GM19193 (cell line): ENCODE data around the gene CRKL.

Experiments used
- POLR2A ChIP-seq: IDR thresholded peaks from 4 replicates; pipeline ENCODE4 v1.6.1; 2011; ENCODE audit not compliant: insufficient read depth, insufficient read length; ENCODE audit errors: extremely low read depth

The CRKL gene

GRCh38 chr22:20946080-20946986 lies 29.1 kb downstream of the CRKL start:
- TF ChIP-seq POLR2A, result no peak

- TF ChIP-seq POLR2A, result no peak
Observed at GRCh38 chr22:20946991-20947390, 29.8 kb downstream of the CRKL start.

GRCh38 chr22:20948450-20948849 lies 31.2 kb downstream of the CRKL start:
- TF ChIP-seq POLR2A, result no peak

GRCh38 chr22:20948989-20949388 lies 31.8 kb downstream of the CRKL start:
- no peak for TF ChIP-seq POLR2A

GRCh38 chr22:20949698-20950183 lies 32.5 kb downstream of the CRKL start:
- TF ChIP-seq POLR2A, result no peak

- TF ChIP-seq POLR2A, result no peak
Observed at GRCh38 chr22:20951151-20951931, 34.1 kb downstream of the CRKL start.

- TF ChIP-seq POLR2A, result no peak
Observed at GRCh38 chr22:20951932-20952380, 34.7 kb downstream of the CRKL start.

GRCh38 chr22:20952544-20953341 lies 35.5 kb downstream of the CRKL start:
- no peak for TF ChIP-seq POLR2A

GRCh38 chr22:20953342-20953608 lies 36.1 kb downstream of the CRKL start:
- TF ChIP-seq POLR2A, result no peak

GRCh38 chr22:20953668-20954500 lies 36.7 kb downstream of the CRKL start:
- no peak for TF ChIP-seq POLR2A

GRCh38 chr22:20955548-20955947 lies 38.3 kb downstream of the CRKL start:
- no peak for TF ChIP-seq POLR2A

GRCh38 chr22:20956258-20957101 lies 39.3 kb downstream of the CRKL start:
- TF ChIP-seq POLR2A, result no peak

- no peak for TF ChIP-seq POLR2A
Observed at GRCh38 chr22:20957102-20957682, 40.0 kb downstream of the CRKL start.

- TF ChIP-seq POLR2A, result no peak
Observed at GRCh38 chr22:20957683-20958431, 40.6 kb downstream of the CRKL start.
